GM18526 (cell line): ENCODE measurements around the gene CDS1.

Experiments
- POLR2A ChIP-seq: IDR thresholded peaks from 3 replicates; pipeline ENCODE4 v1.6.1; 2011; ENCODE audit not compliant: insufficient read length; ENCODE audit errors: extremely low read depth

CDS1 gene

DNA sequence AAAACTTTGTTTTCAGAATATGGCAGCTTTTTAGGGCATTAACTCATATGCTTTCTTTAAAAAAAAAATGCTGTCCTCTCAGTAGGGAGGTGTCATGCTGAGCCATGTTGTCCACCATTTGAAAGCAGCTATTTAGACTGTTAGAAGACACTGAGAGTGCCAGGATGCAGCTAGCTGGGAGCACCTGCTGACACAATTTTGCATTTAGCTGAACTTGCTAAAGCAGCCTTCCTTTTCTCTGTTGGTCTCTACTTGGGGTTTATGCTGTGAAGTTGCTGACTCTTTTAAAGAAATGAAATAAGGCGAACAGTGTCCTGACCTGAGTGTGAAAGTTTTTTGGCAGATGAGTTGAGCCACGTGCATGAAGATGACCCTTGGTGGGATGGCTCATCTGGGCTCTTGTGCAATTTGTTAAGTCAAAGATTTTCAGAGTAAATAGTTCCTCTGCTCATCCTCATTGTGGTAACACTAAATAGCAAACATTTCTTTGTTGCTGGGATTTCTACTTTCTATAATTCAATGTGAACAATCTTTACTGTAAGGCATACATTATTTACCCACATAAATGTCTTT, 64.5 kb downstream of the CDS1 start:
- TF ChIP-seq POLR2A = no peak

DNA sequence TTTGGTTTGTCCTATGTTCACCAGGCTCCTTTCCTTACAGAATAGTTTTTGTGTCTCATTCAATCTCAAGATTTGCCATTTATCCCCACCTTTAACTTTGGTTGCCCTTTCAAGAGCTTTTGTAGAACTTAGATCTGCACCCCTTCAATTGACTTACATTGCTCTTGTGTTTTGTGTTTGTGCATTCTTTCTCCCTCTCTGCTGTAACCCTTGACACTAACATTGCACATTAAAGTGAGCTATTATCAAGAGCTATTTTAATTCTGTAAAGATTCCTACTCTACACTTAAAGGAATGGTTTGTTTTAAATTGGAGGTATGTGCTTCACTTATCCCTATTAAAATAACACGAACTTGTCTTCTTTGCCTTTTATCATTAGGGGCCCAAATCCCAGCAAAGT, 65.3 kb downstream of the CDS1 start:
- TF ChIP-seq POLR2A = no peak

DNA sequence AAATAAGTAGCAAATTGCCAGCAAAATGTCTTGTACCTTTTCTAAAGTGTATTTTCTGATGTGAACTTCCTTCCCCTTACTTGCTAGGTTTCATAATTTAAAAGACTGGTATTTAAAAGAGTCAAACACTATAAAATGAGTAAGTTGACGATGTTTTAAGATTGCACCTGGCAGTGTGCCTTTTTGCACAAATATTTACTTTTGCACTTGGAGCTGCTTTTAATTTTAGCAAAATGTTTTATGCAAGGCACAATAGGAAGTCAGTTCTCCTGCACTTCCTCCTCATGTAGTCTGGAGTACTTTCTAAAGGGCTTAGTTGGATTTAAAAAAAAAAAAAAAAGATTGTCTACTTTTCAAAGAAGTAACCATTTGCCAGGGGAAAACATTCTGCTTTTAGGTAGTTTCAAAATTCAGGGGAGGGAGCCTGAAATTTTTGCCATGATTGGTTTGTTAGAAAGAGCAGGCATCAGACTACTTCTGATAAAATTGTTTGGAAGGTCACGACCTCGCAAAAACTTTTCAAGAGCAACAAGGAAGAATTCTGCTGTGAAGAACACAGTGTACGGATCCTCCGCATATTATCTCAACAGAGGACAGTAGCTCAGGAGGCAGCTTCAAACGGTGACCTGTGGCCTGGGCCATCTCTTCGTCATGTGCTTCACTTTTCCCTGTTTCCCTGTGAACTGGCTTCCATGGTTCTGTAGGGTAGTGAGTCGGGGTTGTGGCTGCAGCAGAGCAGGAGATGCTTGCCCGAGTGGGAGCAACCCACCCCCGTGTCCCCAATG, 66.1 kb downstream of the CDS1 start:
- no peak for TF ChIP-seq POLR2A

DNA sequence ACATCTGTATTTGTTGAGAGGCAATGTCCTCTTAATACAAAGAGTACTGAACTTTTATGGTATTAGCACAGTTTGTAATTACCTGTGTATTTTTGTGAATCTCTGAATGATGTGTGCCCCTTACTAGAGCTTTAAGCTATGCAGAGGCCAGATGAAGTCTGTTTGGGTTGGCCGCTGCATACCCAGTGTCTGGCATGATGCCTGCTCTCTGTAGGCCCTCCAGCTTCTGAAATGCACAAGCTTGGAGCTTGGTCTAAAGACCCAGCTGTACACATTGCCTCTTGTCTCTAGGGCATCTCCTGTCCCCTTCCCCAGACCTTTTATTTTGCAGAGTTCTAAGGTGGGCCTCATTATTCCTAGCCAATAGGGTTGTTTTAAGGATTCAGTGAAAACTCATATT, 68.6 kb downstream of the CDS1 start:
- no peak for TF ChIP-seq POLR2A

DNA sequence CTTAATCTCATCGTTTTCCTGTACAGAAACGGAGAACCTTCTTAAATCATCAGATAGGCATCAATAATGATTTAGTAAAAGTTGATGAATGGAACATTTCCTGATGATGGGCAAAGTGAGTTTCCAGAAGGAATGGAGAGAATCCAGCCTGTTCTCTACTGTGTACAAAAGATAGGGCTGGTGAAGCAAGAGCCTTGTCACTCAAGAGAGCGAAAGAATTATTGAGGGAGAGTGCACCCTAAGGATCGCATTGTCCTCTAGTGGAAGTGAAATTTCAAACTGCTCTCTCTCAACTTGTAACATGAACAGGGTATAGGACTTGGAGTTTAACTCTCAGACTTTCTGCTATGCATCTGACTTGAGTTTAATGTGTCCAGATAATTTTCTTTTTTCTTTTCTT, 69.6 kb downstream of the CDS1 start:
- no peak for TF ChIP-seq POLR2A

DNA sequence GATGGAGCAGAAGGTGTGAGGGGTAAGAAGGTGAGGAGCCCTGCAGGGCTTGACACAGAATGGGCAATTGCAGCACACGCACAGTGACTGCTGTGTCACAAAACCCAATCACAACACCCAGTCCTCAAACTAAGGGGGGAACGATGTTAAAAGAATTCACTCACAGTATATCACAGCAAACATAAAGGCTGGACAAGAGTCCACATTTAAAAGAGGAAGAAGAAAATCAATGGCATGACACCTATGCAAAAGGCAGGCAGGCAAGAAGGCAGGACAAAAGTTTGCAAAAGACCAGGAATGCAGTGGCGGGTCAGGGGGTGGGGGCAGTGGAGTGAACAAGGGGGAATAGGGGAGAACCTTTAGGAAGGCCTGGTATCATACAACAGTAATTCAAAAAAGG, 77.7 kb downstream of the CDS1 start:
- no peak for TF ChIP-seq POLR2A

DNA sequence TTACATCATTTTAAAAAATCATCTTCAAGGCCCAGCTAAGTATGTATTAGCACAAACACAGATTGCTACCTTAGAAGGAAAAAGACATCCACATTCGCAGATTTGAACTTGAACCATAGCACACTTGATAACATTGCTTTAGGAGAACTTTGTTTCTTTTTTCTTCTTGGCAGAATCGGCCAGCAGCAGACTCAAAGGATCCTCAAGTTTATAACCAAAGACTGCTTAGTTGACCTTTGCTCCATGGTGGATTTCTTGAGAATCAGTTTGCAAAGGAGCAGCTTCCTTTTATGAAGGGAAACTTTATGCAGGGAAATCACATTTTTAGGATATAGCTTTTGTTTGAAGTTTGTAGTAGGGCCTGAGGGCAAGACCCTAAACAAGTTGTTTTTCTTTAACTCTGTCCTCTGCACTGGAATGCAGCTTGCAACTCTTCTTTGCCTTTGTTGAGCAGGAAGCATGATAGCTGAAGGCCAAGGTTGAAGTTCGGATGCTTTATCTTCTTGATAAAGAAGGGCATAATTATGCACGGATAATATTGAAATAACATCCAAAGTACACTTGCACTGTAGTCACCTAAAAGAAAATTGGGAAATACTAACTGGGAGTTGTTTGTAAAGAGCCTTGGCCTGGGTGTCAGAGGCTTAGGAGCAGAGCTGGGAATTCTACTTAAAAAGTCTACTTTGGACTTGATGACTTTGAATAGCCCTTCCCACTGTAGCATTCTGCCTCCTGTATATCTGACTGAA, 78.4 kb downstream of the CDS1 start:
- TF ChIP-seq POLR2A = no peak

DNA sequence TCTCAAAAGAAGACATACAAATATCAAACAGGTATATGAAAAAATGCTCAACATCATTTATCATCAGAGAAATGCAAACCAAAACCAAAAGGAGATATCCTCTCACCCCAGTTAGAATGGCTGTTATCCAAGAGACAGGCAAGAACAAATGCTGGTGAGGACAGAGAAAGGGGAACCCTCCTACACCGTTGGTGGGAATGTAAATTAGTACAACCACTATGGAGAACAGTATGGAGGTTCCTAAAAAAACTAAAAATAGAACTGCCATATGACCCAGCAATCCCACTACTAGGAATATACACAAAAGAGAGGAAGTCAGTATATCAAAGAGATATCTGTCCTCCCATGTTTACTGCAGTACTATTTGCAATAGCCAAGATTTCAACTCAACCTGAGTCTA, 83.5 kb downstream of the CDS1 start:
- TF ChIP-seq POLR2A = no peak

DNA sequence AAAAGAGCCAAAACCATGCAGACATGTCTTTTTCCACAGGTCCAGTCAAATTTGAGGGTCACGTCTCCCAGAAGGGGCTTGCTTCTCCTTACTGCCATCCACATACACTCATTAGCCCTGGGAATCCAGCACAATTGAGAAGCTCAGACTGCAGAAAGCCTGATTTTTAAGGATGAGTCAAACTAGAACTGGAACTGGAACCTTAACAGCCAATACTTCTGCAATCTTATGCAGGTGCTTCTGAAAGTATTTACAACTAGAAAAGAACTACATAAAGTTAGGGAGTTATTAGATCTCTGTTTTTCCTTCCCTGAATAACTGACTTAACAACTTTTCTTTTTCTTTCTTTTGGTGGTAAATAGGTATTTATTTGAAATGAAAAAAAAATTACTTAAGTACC, 86.3 kb downstream of the CDS1 start:
- no peak for TF ChIP-seq POLR2A

DNA sequence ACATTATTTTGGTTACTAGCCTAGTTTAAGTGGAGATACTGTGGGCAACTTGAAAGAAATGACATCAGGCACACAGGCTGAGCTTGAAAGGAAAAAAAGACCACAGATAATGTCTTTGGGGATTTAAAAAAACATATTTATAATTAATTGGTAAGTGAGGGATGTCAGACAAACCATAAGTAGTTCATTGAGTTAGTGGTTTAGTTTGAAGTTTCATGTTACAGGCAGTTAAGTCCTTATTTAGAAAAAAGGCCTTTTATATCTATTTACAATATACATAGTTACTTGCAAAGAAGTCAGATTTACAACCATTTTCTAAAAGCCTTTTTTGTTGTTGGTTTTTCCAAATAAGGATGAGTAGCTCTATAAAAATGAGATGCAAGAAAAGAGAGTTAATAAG, 89.2 kb downstream of the CDS1 start:
- TF ChIP-seq POLR2A = no peak

DNA sequence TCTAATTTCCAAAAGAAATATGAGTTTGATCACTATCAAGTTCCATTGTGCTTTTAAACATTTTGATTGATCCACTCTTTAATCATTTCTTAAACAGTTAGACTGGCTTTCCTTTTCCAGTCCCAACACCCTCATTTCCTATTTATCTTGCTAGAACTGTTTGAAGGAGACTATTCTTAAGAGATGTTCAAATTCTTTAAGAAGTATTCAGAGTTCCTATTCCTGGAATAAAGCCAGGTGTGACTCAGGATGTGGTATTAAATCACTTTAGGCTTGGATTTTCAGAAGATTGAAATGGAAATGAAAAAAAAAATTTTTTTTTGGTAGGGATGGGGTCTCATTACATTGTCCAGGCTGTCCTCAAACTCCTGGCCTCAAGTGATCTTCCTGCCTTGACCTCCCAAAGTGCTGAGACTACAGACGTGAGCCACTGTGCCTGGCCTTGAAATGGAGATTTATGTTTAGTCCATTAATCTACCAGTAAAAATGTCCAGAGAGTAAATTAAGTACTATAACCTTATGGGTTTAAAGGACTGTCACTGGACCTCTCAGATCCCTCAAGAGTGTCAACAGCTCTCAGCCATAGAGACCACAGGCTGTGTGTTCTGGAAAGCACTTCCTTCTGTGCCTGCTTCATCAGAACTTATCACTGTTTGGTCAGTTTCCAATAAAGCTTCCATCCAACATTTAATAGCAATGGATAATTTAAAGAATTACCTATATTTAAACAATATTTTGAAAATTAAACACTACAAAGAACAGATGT, 90.7 kb downstream of the CDS1 start:
- TF ChIP-seq POLR2A = no peak

DNA sequence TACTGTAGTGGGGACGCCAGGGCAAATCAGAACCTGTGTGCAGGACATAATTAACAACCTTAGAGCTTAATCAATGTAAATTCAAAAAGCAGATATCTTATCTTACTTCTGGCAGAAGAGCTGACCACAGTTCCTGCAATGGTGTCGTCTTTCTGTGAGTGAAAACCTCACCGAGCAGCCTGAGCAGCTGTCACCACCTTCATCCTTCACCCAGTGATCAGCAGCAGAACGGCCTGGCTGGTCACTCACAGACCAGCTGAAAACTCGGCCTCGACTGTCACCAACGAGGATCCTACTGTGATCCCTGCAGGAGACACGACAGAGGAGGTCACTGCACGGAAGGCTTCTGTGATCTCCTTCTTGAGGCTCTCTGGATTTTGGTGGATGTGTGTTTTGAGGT, 94.2 kb downstream of the CDS1 start:
- no peak for TF ChIP-seq POLR2A

DNA sequence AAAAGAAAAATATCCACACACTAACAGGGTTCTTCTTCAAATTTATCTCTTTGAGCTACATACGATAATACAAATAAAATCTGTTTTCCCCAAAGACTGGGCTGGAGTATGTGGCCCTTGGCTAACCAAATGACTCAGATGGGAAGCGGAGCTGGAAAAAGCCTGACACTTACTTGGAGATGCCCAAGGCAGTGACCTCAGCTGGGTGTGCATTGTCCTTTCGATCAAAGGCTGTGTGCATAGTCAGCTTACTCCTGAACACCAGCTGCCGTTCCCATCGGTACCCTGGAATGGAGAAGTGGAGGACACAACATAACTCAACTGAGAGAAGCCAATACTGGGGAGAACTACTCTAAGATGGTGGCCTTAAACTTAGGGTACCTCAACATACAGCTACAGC, 95.1 kb downstream of the CDS1 start:
- no peak for TF ChIP-seq POLR2A

DNA sequence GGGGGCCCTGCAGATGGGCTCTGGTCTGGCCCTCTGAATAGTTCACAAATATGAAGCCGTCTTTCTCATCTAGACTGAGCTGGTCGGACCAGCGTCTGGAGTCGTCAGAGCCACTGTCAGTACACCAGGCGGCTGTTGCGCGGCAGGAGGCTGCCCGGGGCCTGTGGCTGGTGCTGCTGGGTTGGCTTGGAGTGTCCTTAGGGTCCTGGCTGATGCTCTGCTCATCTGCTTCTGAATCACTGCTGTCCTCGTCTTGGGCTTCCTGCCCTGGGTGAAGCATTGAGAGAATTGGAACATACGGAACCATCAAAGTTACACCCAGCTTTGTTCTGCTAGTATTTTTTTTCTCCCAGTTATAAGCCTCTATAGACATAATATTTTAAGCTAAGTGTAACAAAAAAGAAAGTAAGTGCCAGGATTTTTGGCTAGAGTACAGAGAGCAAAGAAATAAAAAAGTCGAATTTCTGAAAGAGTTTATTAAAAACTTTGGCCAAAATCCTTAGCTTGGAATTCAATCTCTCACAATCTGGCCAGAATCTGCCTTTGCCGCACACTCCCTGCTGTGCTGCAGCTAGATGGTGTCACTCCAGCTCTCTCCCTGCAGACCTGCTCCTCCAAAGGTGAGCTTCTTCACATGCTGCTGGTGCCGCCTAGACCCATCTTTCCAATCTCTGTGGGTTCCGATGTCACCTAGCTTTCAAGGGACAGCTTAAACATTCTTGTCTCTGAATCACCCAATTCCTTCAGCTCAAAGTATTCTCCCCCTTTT, 96.2 kb downstream of the CDS1 start:
- no peak for TF ChIP-seq POLR2A

DNA sequence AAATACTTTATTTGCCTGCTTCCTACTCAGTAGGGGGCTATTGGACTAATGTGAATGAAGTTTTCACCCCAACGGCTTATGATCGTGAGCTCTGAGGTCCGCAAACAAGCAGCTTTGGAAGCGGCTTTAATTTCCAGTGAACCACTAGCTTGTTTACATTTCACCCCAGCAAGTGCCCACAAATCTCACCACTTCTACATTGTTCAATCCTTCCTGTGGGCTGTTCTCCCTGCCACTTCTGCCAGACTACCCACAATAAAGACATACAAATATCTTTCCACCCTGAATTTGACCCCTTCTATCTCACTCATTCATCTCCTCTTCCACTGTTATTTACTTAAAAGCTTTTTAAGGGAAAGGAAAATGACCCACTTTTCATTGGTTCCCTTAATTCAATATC, 98.0 kb downstream of the CDS1 start:
- TF ChIP-seq POLR2A = no peak
